ENCODE measurements around the gene CAMK1D. TPM values are rescaled to one million over a fixed set of nuclear protein-coding genes. Genes with fewer than 3 reads are reported as not detected.

Gene CAMK1D
- total and polyA plus RNA-seq, 3 donors from 2014 or later, result 10.0 to 14.5 (median 14.0) TPM

DNA sequence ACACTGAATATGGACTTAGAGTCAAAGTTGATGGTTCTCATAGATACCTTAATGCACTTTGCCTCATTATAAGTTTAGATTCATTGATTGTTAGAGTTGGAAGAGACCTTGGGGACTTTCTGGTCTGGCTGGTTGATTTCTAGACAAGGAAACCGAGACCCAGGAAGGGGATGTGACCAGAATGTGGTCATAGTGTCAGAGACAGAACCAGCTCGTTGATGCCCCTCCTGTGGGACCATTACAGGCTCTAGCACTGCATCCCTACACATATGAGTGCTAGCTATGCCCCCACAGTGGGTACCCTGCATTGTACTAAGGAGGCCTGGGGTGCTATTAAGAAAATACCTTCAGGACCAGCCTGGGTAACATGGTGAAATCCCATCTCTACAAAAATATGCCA, 306.6 kb downstream of the CAMK1D start:
- DNase-seq, result no peak
- intact Hi-C loops (cut with DNase I; ENCODE audit: low total_unique reads), result no loop called here
- no peak overlapping the region for H3K4me3 ChIP-seq
- H3K27me3 ChIP-seq, result no peaks in the 10 kb centered on the region
- no peak overlapping the region for H3K27ac ChIP-seq
- H3K9me3 ChIP-seq, result no peaks in the 10 kb centered on the region
- peaks cover 5% of the 10 kb centered on the region for H3K4me1 ChIP-seq
- TF ChIP-seq, protein P1, sequence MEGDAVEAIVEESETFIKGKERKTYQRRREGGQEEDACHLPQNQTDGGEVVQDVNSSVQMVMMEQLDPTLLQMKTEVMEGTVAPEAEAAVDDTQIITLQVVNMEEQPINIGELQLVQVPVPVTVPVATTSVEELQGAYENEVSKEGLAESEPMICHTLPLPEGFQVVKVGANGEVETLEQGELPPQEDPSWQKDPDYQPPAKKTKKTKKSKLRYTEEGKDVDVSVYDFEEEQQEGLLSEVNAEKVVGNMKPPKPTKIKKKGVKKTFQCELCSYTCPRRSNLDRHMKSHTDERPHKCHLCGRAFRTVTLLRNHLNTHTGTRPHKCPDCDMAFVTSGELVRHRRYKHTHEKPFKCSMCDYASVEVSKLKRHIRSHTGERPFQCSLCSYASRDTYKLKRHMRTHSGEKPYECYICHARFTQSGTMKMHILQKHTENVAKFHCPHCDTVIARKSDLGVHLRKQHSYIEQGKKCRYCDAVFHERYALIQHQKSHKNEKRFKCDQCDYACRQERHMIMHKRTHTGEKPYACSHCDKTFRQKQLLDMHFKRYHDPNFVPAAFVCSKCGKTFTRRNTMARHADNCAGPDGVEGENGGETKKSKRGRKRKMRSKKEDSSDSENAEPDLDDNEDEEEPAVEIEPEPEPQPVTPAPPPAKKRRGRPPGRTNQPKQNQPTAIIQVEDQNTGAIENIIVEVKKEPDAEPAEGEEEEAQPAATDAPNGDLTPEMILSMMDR (IDR thresholded peaks at IDR 0.05), result no peak
- TF ChIP-seq POLR2A (IDR thresholded peaks at IDR 0.05), result no peak
- 67 to 84% methylated on average over 1 to 2 of the region's 2 CpGs for WGBS, 2 donors
- H3K36me3 ChIP-seq (ENCODE audit: low read depth, missing control alignments), result no peaks in the 10 kb centered on the region

GRCh38 chr10:12656518-12657142, 307.3 kb downstream of the CAMK1D start:
- H3K4me3 ChIP-seq, result no peak overlapping the region
- no peaks in the 10 kb centered on the region for H3K36me3 ChIP-seq (ENCODE audit: low read depth, missing control alignments)
- intact Hi-C loops (cut with DNase I; ENCODE audit: low total_unique reads), result no loop called here
- H3K4me1 ChIP-seq, result peaks cover 5% of the 10 kb centered on the region
- WGBS, 2 donors, result 88 to 90% methylated on average over 4 of the region's 4 CpGs
- no peaks in the 10 kb centered on the region for H3K9me3 ChIP-seq
- no peaks in the 10 kb centered on the region for H3K27me3 ChIP-seq
- no peak for DNase-seq
- no peak for TF ChIP-seq POLR2A (IDR thresholded peaks at IDR 0.05)
- TF ChIP-seq, protein P1 (IDR thresholded peaks at IDR 0.05), result peak; percentile 43 to 55 (median 44)
- no peak overlapping the region for H3K27ac ChIP-seq

GRCh38 chr10:12657489-12657888, 308.1 kb downstream of the CAMK1D start:
- Histone ChIP-seq H3K4me3 (no peak overlapping the region), H3K36me3 (ENCODE audit: low read depth, missing control alignments) (no peaks in the 10 kb centered on the region), H3K27ac (no peak overlapping the region), H3K27me3 (no peaks in the 10 kb centered on the region), H3K4me1 (peaks cover 5% of the 10 kb centered on the region), H3K9me3 (no peaks in the 10 kb centered on the region)
- no peak for DNase-seq
- no peak for TF ChIP-seq POLR2A (IDR thresholded peaks at IDR 0.05)
- TF ChIP-seq, protein P1 (IDR thresholded peaks at IDR 0.05), result no peak
- WGBS, 2 donors, result 50 to 78% methylated on average over 2 of the region's 2 CpGs
- intact Hi-C loops (cut with DNase I; ENCODE audit: low total_unique reads), result no loop called here

- Histone ChIP-seq H3K4me1 (peaks cover 5% of the 10 kb centered on the region), H3K36me3 (ENCODE audit: low read depth, missing control alignments) (no peaks in the 10 kb centered on the region), H3K9me3 (no peaks in the 10 kb centered on the region), H3K27me3 (no peaks in the 10 kb centered on the region), H3K27ac (no peak overlapping the region), H3K4me3 (no peak overlapping the region)
- intact Hi-C loops (cut with DNase I; ENCODE audit: low total_unique reads), result no loop called here
- no peak for DNase-seq
- no peak for TF ChIP-seq POLR2A (IDR thresholded peaks at IDR 0.05)
- TF ChIP-seq, protein P1 (IDR thresholded peaks at IDR 0.05), result no peak
- WGBS, 2 donors, result 92% methylated on average over 5 to 6 of the region's 6 CpGs
These were observed 309.2 kb downstream of the CAMK1D start for GRCh38 chr10:12658526-12658925.

DNA sequence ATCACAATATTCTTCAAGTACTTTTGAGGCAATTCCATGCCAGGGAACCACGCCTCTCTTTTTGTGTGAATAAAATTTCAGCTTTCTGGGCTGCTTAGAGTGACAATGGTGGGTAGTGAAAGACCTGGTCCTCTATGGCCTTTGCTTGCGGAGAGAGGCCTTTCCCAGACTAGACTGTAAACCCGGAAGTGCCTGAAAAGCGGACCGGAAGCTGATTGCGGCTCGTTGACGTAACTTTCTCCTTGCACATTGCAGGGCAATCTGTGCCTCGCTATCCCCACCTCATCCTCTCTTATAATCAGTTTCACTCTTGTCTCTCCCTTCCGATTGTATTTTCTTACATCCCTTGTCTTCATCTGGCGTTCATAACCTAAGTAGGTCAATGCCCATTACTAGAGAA, 310.4 kb downstream of the CAMK1D start:
- H3K27ac ChIP-seq, result no peak overlapping the region
- no peaks in the 10 kb centered on the region for H3K9me3 ChIP-seq
- peaks cover 5% of the 10 kb centered on the region for H3K4me1 ChIP-seq
- 48 to 65% methylated on average over 11 of the region's 11 CpGs for WGBS, 2 donors
- no peaks in the 10 kb centered on the region for H3K36me3 ChIP-seq (ENCODE audit: low read depth, missing control alignments)
- H3K4me3 ChIP-seq, result peak overlapping the region; percentile 24 to 29
- intact Hi-C loops (cut with DNase I; ENCODE audit: low total_unique reads), result no loop called here
- TF ChIP-seq, protein P1 (IDR thresholded peaks at IDR 0.05), result no peak
- TF ChIP-seq POLR2A (IDR thresholded peaks at IDR 0.05), result no peak
- no peaks in the 10 kb centered on the region for H3K27me3 ChIP-seq
- peak; percentile 36 for DNase-seq

Measured in testis (tissue), 3 donors.